GM23338 (cell line): Measurements from ENCODE around the gene CTDSP2.

Experiments used
- CREB1 ChIP-seq: fragments of 250-450 bp; sonication (Bioruptor Pico); IDR thresholded peaks from 2 replicates; pipeline ENCODE4 v1.5.0; 2020; ENCODE audit warnings: low read depth, mild to moderate bottlenecking, moderate library complexity
- ETS1 ChIP-seq: IDR thresholded peaks from 2 replicates; pipeline ENCODE4 v1.6.1; 2016; ENCODE audit warnings: antibody characterized with exemption
- EZH2 ChIP-seq: fragments of 200-600 bp; sonication (generic); IDR thresholded peaks from one replicate; pipeline ENCODE4 v1.8.0; 2017; ENCODE audit warnings: antibody characterized with exemption, mild to moderate bottlenecking, low read depth; ENCODE audit not compliant: unreplicated experiment
- EZH2phosphoT487 ChIP-seq: fragments of 200-600 bp; sonication (generic); IDR thresholded peaks from one replicate; pipeline ENCODE4 v1.8.1; 2018; ENCODE audit warnings: antibody characterized with exemption; ENCODE audit not compliant: unreplicated experiment
- NANOG ChIP-seq: IDR thresholded peaks from 2 replicates; pipeline ENCODE4 v1.6.1; 2016; ENCODE audit warnings: antibody characterized with exemption, borderline replicate concordance
- POLR2AphosphoS5 ChIP-seq: IDR thresholded peaks from 2 replicates; pipeline ENCODE4 v1.6.1; 2016; ENCODE audit warnings: antibody characterized with exemption, low read depth
- ZNF114 ChIP-seq: fragments of 250-450 bp; sonication (Bioruptor Pico); IDR thresholded peaks from 2 replicates; pipeline ENCODE4 v1.5.0; 2020; ENCODE audit warnings: mild to moderate bottlenecking, moderate library complexity
- TF ChIP-seq, protein P1 (sequence below), 2 experiments: fragments of 200-600 bp in 1 of 2; sonication (generic) in 1 of 2; conservative IDR thresholded peaks; 2 replicates each; pipeline versions ENCODE4 v1.5.1 to v1.6.1; 2016 to 2017; ENCODE audit warnings: antibody characterized with exemption in 2 of 2, low read depth in 2 of 2, mild to moderate bottlenecking in 2 of 2, moderate library complexity in 1 of 2
- TF ChIP-seq, protein P2 (sequence below): IDR thresholded peaks from one replicate; pipeline ENCODE4 v1.6.1; 2018; ENCODE audit warnings: antibody characterized with exemption; ENCODE audit not compliant: unreplicated experiment

DNA sequence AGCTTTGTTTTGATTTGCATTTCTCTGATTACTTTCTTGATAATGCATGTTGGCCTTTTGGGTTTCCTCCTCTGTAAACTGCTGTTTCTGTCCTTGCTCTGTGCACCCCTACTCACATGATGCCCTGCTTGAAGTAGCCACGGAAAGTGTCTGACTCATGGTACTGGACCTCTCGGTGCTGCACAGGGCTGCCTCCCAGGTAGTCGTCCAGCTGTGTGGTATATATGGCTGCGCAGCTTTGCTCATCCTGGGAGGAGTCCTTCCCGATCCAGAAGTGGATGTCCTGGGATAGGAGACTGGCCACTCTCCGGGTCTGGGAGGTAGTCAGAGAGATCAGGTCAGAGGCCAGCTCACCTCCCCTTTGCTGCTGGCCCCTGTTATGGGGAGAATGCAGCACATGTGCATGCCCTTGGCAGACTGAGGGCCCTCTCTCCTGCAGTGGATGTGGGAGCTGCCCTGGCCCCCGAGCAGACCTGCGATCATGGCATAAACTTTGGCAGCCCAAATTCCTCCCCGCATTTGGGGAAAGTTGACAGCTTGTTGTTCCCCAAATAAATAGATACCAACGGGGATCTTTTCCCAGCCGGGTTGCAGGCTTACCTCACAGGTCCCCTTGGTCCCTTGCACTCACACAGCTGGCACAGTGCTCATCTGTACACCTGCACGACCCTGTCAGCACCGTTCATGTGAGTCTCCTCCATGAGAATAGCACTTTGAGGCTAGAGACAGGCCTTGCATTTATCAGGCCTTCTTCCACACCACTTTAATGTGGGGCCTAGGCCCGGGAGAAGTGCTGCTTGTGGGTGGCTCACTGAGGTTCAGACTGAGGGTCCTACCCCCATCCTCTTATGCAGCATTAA is 33.2 kb downstream of the CTDSP2 start:
- TF ChIP-seq EZH2 (no peak), EZH2phosphoT487 (no peak), POLR2AphosphoS5 (no peak), ETS1 (no peak), NANOG (no peak), CREB1 (CRISPR knock-in tag) (no peak), ZNF114 (CRISPR knock-in tag) (no peak)
- TF ChIP-seq, protein P1, sequence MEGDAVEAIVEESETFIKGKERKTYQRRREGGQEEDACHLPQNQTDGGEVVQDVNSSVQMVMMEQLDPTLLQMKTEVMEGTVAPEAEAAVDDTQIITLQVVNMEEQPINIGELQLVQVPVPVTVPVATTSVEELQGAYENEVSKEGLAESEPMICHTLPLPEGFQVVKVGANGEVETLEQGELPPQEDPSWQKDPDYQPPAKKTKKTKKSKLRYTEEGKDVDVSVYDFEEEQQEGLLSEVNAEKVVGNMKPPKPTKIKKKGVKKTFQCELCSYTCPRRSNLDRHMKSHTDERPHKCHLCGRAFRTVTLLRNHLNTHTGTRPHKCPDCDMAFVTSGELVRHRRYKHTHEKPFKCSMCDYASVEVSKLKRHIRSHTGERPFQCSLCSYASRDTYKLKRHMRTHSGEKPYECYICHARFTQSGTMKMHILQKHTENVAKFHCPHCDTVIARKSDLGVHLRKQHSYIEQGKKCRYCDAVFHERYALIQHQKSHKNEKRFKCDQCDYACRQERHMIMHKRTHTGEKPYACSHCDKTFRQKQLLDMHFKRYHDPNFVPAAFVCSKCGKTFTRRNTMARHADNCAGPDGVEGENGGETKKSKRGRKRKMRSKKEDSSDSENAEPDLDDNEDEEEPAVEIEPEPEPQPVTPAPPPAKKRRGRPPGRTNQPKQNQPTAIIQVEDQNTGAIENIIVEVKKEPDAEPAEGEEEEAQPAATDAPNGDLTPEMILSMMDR (conservative IDR thresholded peaks at IDR 0.05; ENCODE audit: low read depth in 2 of 2), result no peak
- TF ChIP-seq, protein P2, sequence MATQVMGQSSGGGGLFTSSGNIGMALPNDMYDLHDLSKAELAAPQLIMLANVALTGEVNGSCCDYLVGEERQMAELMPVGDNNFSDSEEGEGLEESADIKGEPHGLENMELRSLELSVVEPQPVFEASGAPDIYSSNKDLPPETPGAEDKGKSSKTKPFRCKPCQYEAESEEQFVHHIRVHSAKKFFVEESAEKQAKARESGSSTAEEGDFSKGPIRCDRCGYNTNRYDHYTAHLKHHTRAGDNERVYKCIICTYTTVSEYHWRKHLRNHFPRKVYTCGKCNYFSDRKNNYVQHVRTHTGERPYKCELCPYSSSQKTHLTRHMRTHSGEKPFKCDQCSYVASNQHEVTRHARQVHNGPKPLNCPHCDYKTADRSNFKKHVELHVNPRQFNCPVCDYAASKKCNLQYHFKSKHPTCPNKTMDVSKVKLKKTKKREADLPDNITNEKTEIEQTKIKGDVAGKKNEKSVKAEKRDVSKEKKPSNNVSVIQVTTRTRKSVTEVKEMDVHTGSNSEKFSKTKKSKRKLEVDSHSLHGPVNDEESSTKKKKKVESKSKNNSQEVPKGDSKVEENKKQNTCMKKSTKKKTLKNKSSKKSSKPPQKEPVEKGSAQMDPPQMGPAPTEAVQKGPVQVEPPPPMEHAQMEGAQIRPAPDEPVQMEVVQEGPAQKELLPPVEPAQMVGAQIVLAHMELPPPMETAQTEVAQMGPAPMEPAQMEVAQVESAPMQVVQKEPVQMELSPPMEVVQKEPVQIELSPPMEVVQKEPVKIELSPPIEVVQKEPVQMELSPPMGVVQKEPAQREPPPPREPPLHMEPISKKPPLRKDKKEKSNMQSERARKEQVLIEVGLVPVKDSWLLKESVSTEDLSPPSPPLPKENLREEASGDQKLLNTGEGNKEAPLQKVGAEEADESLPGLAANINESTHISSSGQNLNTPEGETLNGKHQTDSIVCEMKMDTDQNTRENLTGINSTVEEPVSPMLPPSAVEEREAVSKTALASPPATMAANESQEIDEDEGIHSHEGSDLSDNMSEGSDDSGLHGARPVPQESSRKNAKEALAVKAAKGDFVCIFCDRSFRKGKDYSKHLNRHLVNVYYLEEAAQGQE, result no peak
